ENCODE results near the gene KIRREL1. TPM values are rescaled to one million over a fixed set of nuclear protein-coding genes. Genes with fewer than 3 reads are reported as not detected.

Gene KIRREL1
- polyA plus RNA-seq, 1 donor (not counting 4 experiments of a cell fraction or from before 2014, with no cell fraction given): 19.7 TPM

DNA sequence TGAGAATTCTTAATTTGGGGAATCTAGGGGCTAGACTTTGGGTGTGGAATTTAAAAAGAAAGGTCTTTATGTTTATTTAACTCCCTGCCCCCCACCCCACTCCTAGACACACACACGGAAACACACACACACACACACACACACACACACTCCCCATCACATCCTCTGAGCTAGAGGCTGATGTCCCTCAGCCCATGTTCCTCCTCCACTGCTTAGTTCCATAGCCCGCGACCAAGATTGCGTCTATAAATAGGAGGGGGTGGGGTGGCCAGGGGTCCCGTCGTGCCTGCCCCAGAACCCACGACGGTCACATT lies 655 bp upstream of the KIRREL1 start:
- FAIRE-seq: no peak
- TF ChIP-seq, protein P1, sequence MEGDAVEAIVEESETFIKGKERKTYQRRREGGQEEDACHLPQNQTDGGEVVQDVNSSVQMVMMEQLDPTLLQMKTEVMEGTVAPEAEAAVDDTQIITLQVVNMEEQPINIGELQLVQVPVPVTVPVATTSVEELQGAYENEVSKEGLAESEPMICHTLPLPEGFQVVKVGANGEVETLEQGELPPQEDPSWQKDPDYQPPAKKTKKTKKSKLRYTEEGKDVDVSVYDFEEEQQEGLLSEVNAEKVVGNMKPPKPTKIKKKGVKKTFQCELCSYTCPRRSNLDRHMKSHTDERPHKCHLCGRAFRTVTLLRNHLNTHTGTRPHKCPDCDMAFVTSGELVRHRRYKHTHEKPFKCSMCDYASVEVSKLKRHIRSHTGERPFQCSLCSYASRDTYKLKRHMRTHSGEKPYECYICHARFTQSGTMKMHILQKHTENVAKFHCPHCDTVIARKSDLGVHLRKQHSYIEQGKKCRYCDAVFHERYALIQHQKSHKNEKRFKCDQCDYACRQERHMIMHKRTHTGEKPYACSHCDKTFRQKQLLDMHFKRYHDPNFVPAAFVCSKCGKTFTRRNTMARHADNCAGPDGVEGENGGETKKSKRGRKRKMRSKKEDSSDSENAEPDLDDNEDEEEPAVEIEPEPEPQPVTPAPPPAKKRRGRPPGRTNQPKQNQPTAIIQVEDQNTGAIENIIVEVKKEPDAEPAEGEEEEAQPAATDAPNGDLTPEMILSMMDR (optimal IDR thresholded peaks at IDR 0.05 in 1 of 3, IDR thresholded peaks at IDR 0.05 in 1 of 3, conservative IDR thresholded peaks at IDR 0.05 in 1 of 3; ENCODE audit: extremely low read depth in 1 of 3, insufficient read depth in 2 of 3, low read length in 3 of 3): no peak
- TF ChIP-seq EZH2 (IDR thresholded peaks at IDR 0.05; ENCODE audit: low read length): no peak
- no peak for DNase-seq (ENCODE audit: low read depth, low spot score)
- dilution Hi-C loops (cut with MboI; ENCODE audit: extremely low pct_ligation_motif_present, low sequenced_read_pairs): no loop called here
- Histone ChIP-seq H3K4me3 (ENCODE audit: control insufficient read depth in 2 of 3, extremely low read depth in 1 of 3, insufficient read depth in 2 of 3, low read depth in 1 of 3, low read length in 3 of 3) (peak overlapping the region; percentile 83 to 89 (median 89)), H3K79me2 (ENCODE audit: control insufficient read depth, insufficient read depth, low read length) (peaks cover 46% of the 10 kb centered on the region), H3K4me1 (ENCODE audit: control insufficient read depth, extremely low read depth, insufficient read depth, low read length) (peaks cover 33% of the 10 kb centered on the region), H2AFZ (ENCODE audit: control insufficient read depth, low read length) (peak overlapping the region; percentile 77), H3K36me3 (ENCODE audit: control insufficient read depth in 2 of 2, extremely low read depth in 1 of 2, insufficient read depth in 2 of 2, low read length in 2 of 2) (peaks cover 2 to 7% of the 10 kb centered on the region in 2 experiments), H3K9ac (ENCODE audit: control insufficient read depth, extremely low read depth, insufficient read depth, low read length) (peak overlapping the region; percentile 83), H3K9me1 (ENCODE audit: control insufficient read depth, extremely low read depth, insufficient read depth, low read length) (no peaks in the 10 kb centered on the region), H4K20me1 (ENCODE audit: control insufficient read depth, extremely low read depth, insufficient read depth, low read length) (no peaks in the 10 kb centered on the region), H3K27me3 (ENCODE audit: control insufficient read depth, extremely low read depth, insufficient read depth, low read length) (no peaks in the 10 kb centered on the region), H3K27ac (ENCODE audit: control insufficient read depth, insufficient read depth, low read length) (no peak overlapping the region), H3K4me2 (ENCODE audit: control insufficient read depth, extremely low read depth, insufficient read depth, low read depth, low read length) (peak overlapping the region; percentile 52), H3K9me3 (ENCODE audit: control insufficient read depth, low read depth, low read length) (no peaks in the 10 kb centered on the region)

DNA sequence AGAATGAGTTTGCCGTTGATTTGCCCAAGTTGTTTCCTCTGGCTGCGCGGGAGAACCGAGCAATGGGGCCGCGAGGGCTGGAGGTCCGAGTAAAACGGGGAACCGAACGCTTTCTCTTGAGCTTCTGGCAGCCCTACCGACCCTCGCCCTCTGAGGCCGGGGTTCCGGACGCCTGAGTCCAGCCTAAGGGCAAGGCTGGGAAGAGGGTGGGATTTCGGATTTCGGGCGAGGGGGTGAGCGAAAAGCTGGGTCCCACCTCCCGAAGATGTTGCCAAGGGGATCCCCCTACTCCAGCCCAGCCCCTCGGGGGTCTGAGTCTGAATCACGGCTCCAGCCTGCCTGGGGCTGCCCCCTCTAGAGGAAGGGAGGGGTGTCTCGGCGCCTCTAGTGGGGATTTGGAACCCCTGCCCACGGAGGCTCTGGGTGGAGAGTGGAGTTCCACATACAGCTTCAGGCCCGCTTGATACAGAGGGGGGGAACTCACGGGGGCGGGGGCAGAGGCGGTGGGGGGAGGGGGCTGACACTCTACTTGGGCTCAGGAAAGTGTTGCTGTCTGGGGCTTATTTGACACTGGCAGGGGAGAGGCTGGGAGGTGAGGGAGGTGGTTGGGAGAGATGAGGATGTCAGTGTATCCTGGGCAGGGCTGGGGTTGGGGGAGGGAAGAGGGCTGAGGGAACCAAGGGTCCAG lies 617 bp downstream of the KIRREL1 start:
- H3K9ac ChIP-seq (ENCODE audit: control insufficient read depth, extremely low read depth, insufficient read depth, low read length): peak overlapping the region; percentile 83
- peaks cover 2 to 7% of the 10 kb centered on the region in 2 experiments for H3K36me3 ChIP-seq (ENCODE audit: control insufficient read depth in 2 of 2, extremely low read depth in 1 of 2, insufficient read depth in 2 of 2, low read length in 2 of 2)
- H3K9me3 ChIP-seq (ENCODE audit: control insufficient read depth, low read depth, low read length): no peaks in the 10 kb centered on the region
- no peak for DNase-seq (ENCODE audit: low read depth, low spot score)
- H3K4me2 ChIP-seq (ENCODE audit: control insufficient read depth, extremely low read depth, insufficient read depth, low read depth, low read length): peak overlapping the region; percentile 78
- no peaks in the 10 kb centered on the region for H3K27me3 ChIP-seq (ENCODE audit: control insufficient read depth, extremely low read depth, insufficient read depth, low read length)
- H4K20me1 ChIP-seq (ENCODE audit: control insufficient read depth, extremely low read depth, insufficient read depth, low read length): no peaks in the 10 kb centered on the region
- no peaks in the 10 kb centered on the region for H3K9me1 ChIP-seq (ENCODE audit: control insufficient read depth, extremely low read depth, insufficient read depth, low read length)
- no peak overlapping the region for H2AFZ ChIP-seq (ENCODE audit: control insufficient read depth, low read length)
- H3K27ac ChIP-seq (ENCODE audit: control insufficient read depth, insufficient read depth, low read length): peak overlapping the region; percentile 62
- peak overlapping the region; percentile 83 to 89 (median 89) for H3K4me3 ChIP-seq (ENCODE audit: control insufficient read depth in 2 of 3, extremely low read depth in 1 of 3, insufficient read depth in 2 of 3, low read depth in 1 of 3, low read length in 3 of 3)
- dilution Hi-C loops (cut with MboI; ENCODE audit: extremely low pct_ligation_motif_present, low sequenced_read_pairs): no loop called here
- no peak for FAIRE-seq
- peaks cover 43% of the 10 kb centered on the region for H3K4me1 ChIP-seq (ENCODE audit: control insufficient read depth, extremely low read depth, insufficient read depth, low read length)
- TF ChIP-seq, protein P1 (optimal IDR thresholded peaks at IDR 0.05 in 1 of 3, IDR thresholded peaks at IDR 0.05 in 1 of 3, conservative IDR thresholded peaks at IDR 0.05 in 1 of 3; ENCODE audit: extremely low read depth in 1 of 3, insufficient read depth in 2 of 3, low read length in 3 of 3): no peak
- TF ChIP-seq EZH2 (IDR thresholded peaks at IDR 0.05; ENCODE audit: low read length): no peak
- peaks cover 58% of the 10 kb centered on the region for H3K79me2 ChIP-seq (ENCODE audit: control insufficient read depth, insufficient read depth, low read length)

Measured in keratinocyte (primary cell).